Measurements from ENCODE around the gene RPL11.
A peak's percentile ranks its signal among the peaks of the same experiment; 100 is the strongest.

RPL11 gene

DNA sequence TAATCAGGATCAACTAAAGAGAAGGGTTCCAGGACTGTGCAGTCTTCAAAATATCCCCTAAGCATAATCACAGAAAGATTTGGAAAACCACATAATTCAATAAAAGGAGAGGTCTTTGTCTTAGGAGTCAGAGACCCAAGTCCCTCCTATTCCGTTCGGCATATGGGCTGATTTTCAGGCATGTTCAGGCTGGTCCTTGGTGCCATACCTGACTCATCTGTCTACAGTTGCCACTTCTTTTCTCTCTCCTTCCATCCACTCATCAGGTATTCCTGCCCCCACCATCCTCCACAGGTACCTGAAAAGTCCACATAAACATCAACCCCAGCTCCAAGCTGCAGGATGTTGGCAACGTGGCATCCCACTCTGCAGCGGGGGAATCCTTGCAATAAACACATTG lies 29.7 kb upstream of the RPL11 start:
- Histone ChIP-seq H4K20me1 (ENCODE audit: insufficient read depth, low read length) (no peaks in the 10 kb centered on the region), H3K79me2 (ENCODE audit: low read length) (no peaks in the 10 kb centered on the region), H3K4me1 (ENCODE audit: low read length) (no peaks in the 10 kb centered on the region), H3K4me3 (ENCODE audit: low read length) (no peak overlapping the region), H3K4me2 (ENCODE audit: low read length) (no peak overlapping the region), H3K36me3 (replicated peaks; ENCODE audit: low read depth, low read length) (no peaks in the 10 kb centered on the region), H3K9me3 (ENCODE audit: insufficient read depth, low read length) (no peaks in the 10 kb centered on the region), H2AFZ (ENCODE audit: low read depth, low read length) (no peak overlapping the region), H3K27ac (ENCODE audit: low read length) (no peak overlapping the region), H3K27me3 (ENCODE audit: low read depth, low read length) (no peaks in the 10 kb centered on the region), H3K9ac (ENCODE audit: low read length) (no peak overlapping the region)
- TF ChIP-seq, protein P1, sequence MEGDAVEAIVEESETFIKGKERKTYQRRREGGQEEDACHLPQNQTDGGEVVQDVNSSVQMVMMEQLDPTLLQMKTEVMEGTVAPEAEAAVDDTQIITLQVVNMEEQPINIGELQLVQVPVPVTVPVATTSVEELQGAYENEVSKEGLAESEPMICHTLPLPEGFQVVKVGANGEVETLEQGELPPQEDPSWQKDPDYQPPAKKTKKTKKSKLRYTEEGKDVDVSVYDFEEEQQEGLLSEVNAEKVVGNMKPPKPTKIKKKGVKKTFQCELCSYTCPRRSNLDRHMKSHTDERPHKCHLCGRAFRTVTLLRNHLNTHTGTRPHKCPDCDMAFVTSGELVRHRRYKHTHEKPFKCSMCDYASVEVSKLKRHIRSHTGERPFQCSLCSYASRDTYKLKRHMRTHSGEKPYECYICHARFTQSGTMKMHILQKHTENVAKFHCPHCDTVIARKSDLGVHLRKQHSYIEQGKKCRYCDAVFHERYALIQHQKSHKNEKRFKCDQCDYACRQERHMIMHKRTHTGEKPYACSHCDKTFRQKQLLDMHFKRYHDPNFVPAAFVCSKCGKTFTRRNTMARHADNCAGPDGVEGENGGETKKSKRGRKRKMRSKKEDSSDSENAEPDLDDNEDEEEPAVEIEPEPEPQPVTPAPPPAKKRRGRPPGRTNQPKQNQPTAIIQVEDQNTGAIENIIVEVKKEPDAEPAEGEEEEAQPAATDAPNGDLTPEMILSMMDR (IDR thresholded peaks at IDR 0.05; ENCODE audit: low read depth, low read length), result no peak
- no peak for TF ChIP-seq EZH2phosphoT487 (IDR thresholded peaks at IDR 0.05; ENCODE audit: low read depth)

GRCh38 chr1:23664837-23665795 lies 26.5 kb upstream of the RPL11 start:
- no peak overlapping the region for H3K9ac ChIP-seq (ENCODE audit: low read length)

DNA sequence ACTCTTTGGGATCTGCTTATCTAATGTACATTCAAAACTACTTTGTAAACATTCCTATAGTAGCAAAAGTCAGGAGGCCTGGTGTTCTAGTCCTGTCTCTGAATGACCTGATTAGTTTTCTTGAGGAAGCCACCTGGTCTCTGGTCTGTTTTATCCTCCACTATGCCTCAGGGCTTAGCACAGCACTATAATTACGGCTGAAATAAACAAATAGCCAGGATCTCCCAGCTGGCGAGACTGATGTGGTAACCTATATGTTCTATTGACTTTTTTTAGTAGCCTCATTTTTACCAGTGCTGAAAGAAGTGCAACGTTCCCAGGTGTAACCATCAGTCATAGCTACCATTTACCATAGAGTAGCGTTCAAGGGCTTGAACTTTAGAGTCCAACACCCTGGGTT lies 24.2 kb upstream of the RPL11 start:
- H4K20me1 ChIP-seq (ENCODE audit: insufficient read depth, low read length), result no peaks in the 10 kb centered on the region
- H3K9me3 ChIP-seq (ENCODE audit: insufficient read depth, low read length), result no peaks in the 10 kb centered on the region
- H3K27me3 ChIP-seq (ENCODE audit: low read depth, low read length), result 0 out of 2 replicates have a peak, but pooled peaks cover 2% of the 10 kb centered on the region
- no peak overlapping the region for H2AFZ ChIP-seq (ENCODE audit: low read depth, low read length)
- no peaks in the 10 kb centered on the region for H3K4me1 ChIP-seq (ENCODE audit: low read length)
- TF ChIP-seq, protein P1 (IDR thresholded peaks at IDR 0.05; ENCODE audit: low read depth, low read length), result no peak
- TF ChIP-seq EZH2phosphoT487 (IDR thresholded peaks at IDR 0.05; ENCODE audit: low read depth), result no peak
- H3K4me3 ChIP-seq (ENCODE audit: low read length), result no peak overlapping the region
- no peak overlapping the region for H3K4me2 ChIP-seq (ENCODE audit: low read length)
- no peak overlapping the region for H3K27ac ChIP-seq (ENCODE audit: low read length)
- no peaks in the 10 kb centered on the region for H3K79me2 ChIP-seq (ENCODE audit: low read length)
- H3K36me3 ChIP-seq (replicated peaks; ENCODE audit: low read depth, low read length), result no peaks in the 10 kb centered on the region
- H3K9ac ChIP-seq (ENCODE audit: low read length), result no peak overlapping the region

More at GRCh38 chr1:23664837-23665795, 26.5 kb upstream of the RPL11 start:
- Histone ChIP-seq H3K4me2 (ENCODE audit: low read length) (no peak overlapping the region), H3K4me1 (ENCODE audit: low read length) (no peaks in the 10 kb centered on the region), H3K79me2 (ENCODE audit: low read length) (no peaks in the 10 kb centered on the region), H3K4me3 (ENCODE audit: low read length) (no peak overlapping the region), H2AFZ (ENCODE audit: low read depth, low read length) (no peak overlapping the region), H4K20me1 (ENCODE audit: insufficient read depth, low read length) (no peaks in the 10 kb centered on the region), H3K36me3 (replicated peaks; ENCODE audit: low read depth, low read length) (no peaks in the 10 kb centered on the region), H3K9me3 (ENCODE audit: insufficient read depth, low read length) (no peaks in the 10 kb centered on the region), H3K27me3 (ENCODE audit: low read depth, low read length) (no peaks in the 10 kb centered on the region), H3K27ac (ENCODE audit: low read length) (no peak overlapping the region)
- TF ChIP-seq EZH2phosphoT487 (IDR thresholded peaks at IDR 0.05; ENCODE audit: low read depth), result no peak
- TF ChIP-seq, protein P1 (IDR thresholded peaks at IDR 0.05; ENCODE audit: low read depth, low read length), result peak; percentile 32; the same call in 1 of the 2 replicates

GRCh38 chr1:23670709-23671108 lies 20.9 kb upstream of the RPL11 start:
- 0 out of 2 replicates have a peak, but pooled peaks cover 2% of the 10 kb centered on the region for H3K27me3 ChIP-seq (ENCODE audit: low read depth, low read length)
- H3K4me3 ChIP-seq (ENCODE audit: low read length), result no peak overlapping the region
- no peak overlapping the region for H3K27ac ChIP-seq (ENCODE audit: low read length)
- H4K20me1 ChIP-seq (ENCODE audit: insufficient read depth, low read length), result no peaks in the 10 kb centered on the region
- no peaks in the 10 kb centered on the region for H3K4me1 ChIP-seq (ENCODE audit: low read length)
- H3K9ac ChIP-seq (ENCODE audit: low read length), result no peak overlapping the region
- no peak for TF ChIP-seq EZH2phosphoT487 (IDR thresholded peaks at IDR 0.05; ENCODE audit: low read depth)
- TF ChIP-seq, protein P1 (IDR thresholded peaks at IDR 0.05; ENCODE audit: low read depth, low read length), result no peak
- H3K36me3 ChIP-seq (replicated peaks; ENCODE audit: low read depth, low read length), result no peaks in the 10 kb centered on the region
- H2AFZ ChIP-seq (ENCODE audit: low read depth, low read length), result no peak overlapping the region
- H3K4me2 ChIP-seq (ENCODE audit: low read length), result no peak overlapping the region
- no peaks in the 10 kb centered on the region for H3K9me3 ChIP-seq (ENCODE audit: insufficient read depth, low read length)
- H3K79me2 ChIP-seq (ENCODE audit: low read length), result no peaks in the 10 kb centered on the region

Measured in OCI-LY3 (cell line).